HG02642 (cell line): ENCODE data around the gene DENND4A.
"Not testable (repeated sequence)": the region's sequence is repeated elsewhere in the genome, so short reads cannot be mapped to it uniquely, and the experiment has no call there.

Experiments
- ATAC-seq: cut with Tn5 transposase; IDR thresholded peaks from one replicate; pipeline ENCODE4 v1.9.1; 2021; ENCODE audit warnings: mild to moderate bottlenecking; ENCODE audit not compliant: unreplicated experiment, poor library complexity

Gene DENND4A

DNA sequence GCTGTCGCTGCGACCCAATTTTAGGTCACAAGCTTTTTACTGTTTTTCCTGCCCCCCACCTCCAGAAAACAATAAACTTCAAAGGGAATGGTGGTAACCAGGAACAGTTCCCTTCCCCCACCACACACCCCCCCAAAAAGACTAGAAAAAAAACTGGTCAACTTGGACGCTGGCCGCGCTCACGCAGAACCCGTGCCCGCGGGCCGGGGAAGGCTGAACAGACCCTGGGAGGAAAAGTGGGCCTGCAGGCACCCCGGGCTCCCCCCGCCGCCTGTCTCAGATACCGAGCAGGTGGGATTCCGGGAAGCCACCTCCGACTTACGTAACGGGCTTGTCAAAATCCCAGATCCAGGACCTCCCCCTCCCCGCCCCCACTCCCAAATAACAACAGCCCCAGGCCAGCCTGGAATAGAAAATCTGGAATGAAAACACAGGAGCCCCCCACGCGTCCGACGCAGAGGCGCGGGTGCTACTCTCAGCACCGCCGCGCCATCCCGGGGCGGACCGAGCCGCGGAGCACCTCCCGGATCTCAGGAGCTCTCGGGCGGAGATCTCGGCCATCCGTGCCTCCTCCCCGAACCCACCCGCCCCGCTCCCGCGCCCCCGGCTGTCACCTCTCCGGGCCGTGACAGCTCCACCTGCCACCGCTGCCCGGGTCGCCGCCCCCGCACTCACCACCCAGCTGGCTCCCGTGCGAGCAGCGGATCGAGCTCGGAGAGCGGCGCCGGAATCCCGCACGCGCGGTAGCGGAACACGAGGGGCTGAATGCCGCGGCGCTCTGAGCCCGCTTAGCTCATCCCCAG lies 557 bp downstream of the DENND4A start:
- ATAC-seq = peak; percentile 1

DNA sequence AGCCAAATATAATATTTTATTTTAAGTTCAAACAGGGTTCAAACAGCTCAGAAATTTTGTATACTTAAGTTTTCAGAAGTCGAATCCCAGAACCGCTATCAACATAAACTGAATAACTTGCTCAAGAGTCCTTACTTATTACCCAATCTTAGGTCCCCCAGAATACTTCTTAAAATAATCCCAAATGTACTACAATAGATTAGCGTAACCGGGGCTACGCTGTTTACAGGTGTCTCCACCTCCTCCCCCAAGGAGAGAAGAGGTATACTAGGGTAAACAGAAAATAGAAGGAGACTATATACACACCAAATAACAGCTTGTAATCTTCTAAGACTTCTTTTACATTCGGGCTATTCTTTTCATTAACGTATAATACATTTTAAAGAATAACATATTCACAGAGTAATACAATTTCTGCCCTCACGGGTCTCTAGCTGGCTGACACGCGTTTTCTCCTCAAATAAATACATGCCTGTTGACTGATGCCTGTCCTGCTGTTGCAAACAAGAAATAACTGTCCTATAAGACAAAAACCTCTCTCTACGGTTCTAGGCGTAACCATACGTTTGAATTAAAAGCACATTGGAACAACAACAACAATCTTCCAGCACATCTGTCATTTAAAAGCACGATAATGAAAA lies 1.3 kb downstream of the DENND4A start:
- no peak for ATAC-seq

DNA sequence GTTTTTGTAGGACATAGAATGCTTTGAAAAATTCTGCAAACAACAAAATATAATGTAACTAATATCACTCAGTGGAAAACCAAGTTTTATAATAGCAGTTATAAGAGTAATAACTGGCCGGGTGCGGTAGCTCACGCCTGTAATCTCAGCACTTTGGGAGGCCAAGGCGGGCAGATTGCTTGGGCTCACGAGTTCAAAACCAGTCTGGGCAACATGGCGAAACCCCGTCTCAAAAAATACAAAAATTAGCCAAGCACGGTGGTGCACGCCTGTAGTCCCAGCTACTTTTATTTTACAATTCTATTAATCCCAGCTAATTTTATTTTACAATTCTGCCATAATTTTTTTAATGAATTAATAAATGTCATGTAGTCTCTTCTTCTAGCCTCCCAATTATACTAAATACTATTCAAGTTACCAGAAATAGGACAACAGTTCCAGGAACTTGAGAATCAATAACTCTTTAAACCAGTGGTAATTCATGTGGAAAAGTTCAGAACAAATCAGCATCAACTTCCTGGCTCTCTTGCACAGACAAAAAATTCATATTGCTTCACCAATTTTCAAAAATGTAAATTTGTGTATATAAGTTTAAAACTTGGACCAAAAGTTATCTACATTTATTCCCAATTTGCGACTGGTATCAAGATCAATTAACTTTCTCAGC lies 2.2 kb downstream of the DENND4A start:
- ATAC-seq = no peak

DNA sequence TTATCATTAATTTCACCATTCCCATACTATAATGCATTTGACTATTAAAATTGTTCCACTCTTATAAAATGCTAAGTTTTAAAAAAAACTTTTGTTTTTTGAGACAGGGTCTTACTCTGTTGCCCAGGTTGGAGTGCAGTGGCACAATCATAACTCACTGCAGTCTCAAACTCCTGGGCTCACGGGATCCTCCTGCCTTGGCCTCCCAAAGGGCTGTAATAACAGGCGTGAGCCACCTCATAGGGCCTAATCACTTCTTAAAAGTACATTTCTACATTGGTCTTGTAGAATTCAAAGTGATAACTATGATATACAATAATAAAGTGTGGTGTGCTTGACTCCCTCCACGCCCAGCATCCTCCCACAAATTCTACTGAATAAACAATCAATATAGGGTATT lies 3.0 kb downstream of the DENND4A start:
- ATAC-seq = no peak

DNA sequence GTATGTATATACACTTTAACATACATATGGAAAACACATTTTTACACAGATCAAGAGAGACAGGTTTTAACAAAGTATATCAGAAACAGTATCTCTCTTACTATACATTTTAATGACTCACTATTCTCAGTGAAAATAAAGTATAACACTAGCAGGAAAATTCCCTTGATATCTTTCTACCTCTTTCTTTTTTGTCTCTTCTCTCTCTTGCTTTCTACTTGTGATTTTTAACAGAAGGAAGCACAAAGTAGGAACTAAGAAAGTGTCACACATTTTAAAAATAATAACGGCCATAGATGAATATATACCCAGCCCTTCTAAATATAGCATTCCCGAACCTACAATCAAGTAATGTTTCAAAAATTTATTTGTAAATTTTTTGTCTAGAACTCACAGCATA lies 4.8 kb downstream of the DENND4A start:
- ATAC-seq = no peak

DNA sequence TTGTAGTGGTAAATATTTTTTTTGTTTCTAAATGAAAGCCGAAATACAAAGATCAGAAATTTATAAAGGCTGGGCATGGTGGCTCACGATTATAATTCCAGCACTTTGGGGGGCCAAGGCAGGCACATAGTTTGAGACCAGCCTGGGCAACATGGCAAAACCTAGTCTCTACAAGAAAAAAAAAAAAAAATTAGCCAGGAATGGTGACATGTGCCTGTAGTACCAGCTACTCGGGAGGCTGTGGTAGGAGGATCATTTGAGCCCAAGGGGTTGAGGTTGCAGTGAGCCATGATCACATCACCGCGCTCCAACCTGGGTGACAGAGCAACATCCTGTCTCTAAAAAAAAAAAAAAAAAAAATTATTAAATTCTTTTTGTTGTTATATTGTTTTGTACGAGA lies 6.9 kb downstream of the DENND4A start:
- no peak for ATAC-seq

DNA sequence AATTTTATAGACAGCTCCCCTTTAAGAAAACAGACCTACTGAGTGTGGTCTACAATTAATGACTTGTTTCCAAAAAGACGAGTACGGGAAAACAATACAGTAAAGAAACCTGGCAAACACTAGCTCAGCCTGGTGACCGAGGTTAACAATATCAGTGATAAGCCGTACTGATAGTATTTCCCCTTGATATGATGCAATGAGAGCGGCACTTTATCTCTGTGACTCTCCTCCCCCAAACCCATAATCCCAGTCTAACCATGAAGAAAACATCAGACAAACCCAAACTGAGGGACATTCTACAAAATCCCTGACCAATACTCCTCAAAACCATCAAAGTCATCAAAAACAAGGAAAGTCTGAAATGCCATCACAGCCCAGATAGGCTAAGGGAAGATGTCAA lies 8.2 kb downstream of the DENND4A start:
- ATAC-seq = no peak

DNA sequence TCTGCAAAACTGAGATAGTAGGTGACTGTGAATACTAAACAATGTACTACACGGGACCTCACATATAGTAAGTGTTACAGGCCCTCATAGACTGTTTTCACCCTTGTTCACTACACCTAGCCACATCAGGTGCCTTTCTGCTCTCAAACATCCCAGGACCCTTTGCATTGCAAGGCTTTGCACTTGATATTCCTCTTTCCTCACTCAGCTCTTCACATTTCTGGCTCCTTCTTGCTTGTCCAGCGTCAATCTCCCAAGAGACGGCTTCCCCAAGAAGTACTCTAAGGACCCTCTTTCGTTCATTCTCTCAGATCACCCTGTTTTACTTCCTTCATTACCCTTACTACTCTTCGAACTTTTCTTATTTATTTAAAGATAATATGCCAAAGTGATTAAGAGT lies 10.0 kb downstream of the DENND4A start:
- no peak for ATAC-seq

DNA sequence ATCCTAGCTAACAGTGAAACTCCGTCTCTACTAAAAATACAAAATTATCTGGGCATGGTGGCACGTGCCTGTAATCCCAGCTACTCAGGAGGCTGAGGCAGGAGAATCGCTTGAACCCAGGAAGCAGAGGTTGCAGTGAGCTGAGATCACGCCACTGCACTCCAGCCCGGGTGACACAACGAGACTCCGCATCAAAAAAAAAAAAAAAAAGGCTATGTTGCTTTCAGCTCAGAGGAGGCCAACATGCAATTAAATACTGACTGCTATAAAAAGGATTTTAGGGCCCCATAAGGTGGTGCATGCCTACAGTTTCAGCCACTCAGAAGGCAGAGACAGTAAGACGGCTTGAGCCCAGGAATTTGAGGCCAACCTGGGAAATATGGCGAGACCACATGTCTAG lies 13.4 kb downstream of the DENND4A start:
- ATAC-seq = not testable (repeated sequence)

DNA sequence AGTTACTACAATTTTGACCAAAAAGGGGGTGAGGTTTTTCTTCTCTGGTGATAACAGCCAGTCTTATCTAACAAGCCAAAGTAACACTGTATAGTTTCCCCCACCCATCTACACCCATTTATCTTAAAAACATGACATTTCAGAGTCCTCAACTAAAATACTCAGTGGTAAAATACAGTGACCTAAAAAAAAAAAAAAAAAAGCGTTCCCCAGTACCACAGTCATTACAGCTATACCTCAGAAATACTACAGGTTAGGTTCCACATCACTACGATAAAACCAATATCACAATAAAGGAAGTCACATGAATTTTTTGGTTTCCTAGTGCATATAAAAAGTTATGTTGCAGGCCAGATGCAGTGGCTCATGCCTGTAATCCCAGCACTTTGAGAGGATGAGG lies 13.8 kb downstream of the DENND4A start:
- no peak for ATAC-seq

DNA sequence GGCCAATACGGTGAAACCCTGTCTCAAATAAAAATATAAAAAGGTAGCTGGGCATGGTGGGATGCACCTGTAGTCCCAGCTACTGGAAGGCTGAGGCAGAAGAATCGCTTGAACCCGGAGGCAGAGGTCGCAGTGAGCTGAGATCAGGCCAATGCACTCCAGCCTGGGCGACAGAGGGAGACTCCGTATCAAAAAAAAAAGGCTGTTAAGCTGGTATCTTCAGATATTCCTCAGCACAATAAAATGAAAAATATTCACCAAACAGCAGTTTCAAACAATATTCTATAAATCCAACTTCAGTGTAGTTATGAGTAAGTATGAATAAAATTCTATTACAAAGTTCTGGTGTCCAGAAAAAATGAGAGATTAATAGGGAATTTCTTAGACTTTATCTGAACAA lies 14.2 kb downstream of the DENND4A start:
- no peak for ATAC-seq

DNA sequence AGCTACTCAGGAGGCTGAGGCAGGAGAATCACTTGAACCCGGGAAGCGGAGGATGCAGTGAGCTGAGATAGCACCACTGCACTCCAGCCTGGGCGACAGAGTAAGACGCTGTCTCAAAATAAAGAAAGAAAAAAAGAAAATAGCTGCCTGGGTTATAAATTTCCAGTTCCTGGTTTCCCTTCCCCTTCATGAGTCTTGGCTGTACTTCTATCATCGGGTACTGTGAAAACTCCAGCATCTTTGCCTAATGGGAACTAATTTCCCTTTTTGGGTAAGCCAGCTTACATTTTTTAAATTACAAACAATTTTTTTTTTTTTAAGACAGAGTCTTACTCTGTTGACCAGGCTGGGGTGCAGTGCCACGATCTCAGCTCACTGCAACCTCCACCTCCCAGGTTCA lies 15.0 kb downstream of the DENND4A start:
- ATAC-seq = no peak

DNA sequence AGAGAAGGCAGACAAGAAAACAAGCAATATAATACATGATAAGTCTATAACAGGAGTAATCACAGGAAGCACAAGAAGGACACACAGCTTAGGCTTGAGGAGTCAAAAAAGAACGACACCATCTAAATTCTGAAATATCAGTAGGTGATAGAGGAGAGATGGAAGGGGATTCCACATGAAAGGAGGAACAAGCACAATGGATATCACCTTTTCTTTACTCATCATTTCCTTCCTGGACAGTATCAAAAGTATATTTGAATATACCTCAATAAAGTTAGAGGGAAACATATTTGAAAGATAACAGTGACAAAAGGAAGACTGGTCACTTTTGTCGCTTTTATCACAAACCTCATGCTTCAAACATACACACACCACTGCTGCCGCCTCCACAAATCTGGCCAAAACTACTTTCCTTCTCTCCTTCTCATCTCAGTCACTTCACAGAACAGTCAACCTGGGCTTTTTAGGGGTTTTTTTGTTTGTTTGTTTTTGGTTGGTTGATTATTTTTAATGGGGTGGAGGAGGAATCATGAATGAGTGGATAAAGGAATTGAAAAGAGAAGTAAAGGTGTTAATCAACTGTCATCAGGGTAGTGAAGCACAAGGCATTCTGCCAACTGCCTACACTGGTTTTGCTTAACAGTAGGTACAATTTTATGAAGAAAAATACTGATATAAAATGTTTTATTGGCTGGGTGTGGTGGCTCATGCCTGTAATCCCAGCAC lies 18.5 kb downstream of the DENND4A start:
- peak; percentile 62 for ATAC-seq

DNA sequence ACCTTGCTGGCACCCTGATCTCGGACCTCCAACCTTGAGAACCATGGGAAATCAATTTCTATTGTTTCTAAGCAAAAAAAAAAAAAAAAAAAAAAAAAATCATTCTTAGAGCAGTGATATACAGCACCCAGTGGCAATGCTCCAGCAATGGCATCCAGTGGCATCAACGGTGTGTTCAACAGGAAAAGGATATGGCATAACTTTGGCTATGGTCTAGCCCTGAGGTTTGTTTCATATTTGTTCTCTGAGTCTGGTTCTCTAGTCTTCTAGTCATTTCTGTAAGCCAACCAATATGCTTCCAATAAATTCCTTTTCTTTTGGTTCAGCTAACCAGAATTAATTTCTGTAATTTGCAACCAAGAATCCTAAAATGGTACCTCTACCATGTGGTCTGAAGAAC lies 19.2 kb downstream of the DENND4A start:
- ATAC-seq = no peak

DNA sequence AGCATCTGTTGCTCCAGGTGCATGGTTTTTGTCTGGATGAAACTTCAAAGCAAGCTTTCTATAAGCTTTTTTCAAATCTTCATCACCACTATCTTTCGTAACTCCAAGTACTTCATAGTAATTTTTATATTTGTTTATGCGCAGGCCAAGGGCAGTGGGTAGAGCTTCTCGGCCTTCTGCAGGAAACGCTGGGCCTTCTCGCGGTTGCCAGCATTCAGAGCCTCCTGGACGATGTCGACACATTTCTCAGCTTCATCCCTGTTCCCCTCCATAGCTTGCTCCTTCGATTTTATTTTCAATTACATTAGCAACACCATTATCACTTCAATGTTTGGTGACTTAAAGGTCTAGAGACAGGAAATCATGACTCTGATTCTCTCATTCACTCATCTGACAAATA lies 20.2 kb downstream of the DENND4A start:
- no peak for ATAC-seq

DNA sequence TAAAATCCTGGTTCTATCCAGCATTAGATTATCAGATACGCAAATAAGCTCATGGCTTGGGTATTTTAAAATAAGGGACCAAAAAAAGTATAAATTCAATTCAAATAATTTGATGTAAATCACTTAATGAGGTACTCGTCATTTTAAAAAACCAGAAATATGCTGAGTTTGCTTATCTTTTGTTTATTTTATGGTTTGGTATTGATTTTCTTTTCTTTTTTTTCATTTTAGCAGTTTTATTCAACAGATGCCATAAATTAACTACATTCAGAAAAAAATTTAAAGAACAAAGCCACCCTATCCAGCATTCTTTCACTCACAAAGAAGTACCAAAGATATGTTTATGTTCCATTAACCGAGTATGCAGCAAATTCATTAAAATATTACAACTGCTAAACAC lies 22.6 kb downstream of the DENND4A start:
- no peak for ATAC-seq

DNA sequence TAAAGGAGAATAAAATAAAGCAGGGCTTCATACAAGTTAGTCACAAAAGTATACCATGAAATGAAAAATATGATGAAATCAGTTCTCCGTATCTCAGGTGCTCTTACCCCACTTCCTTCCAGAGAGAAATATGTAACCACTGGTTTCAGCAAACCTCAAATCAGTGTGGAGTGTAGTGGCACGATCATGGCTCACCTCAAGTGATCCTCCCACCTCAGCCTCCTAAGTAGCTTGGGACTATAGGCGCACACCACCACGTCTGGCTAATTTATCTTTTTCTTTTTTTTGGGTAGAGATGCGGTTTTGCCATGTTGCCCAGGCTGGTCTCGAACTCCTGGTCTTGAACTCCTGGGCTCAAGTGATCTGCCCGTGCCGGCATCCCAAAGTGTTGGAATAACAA lies 24.2 kb downstream of the DENND4A start:
- no peak for ATAC-seq

DNA sequence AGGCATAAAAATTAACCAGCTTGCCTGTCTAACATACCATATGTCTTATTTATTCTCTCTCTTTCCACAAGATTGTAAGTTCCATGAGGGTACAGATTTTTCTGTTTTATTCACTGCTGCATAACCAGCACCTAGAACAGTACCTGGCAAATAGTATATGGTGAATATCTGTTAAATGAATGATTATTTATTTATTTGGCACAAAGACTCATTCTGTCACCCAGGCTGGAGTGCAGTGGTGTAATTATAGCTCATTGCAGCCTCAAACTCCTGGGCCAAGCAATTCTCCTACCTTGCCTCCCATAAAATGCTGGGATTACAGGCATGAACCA lies 24.9 kb downstream of the DENND4A start:
- no peak for ATAC-seq

DNA sequence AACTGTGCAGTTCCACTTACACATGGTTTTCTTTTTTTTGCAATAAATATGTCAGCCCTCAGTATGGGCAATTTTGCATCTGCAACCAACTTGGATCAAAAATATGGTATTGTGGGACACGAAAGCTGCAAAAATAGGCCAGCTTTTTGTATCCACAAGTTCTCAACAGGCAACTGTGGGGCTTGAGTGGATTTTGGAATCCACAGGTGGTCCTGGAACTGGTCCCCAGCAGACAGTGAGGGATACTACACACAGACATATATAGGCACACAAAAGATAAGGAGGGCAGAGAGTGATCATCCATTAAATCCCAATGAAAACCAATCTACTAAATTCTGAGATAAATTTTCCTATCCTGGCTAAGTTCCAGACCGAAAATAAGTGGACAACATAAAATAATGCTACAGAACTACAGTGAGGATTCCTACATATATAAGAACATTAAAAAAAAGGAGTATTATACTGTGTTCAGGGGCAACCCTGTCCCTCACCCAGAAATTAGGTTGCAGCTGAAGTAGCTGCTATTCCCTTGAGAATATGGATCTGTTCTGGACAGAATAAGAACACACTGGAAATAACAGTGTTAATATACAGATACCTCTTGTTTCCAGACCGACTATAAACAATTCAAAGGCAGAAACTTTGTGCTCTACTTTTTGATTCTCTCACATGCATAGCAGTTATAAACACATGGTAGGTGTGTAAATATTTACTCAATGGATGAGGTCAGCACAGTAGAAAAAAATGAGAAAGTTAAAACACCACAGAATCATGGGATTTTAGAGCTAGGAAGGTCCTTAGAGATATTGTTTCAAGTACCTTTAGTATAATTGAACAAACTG lies 25.4 kb downstream of the DENND4A start:
- no peak for ATAC-seq

DNA sequence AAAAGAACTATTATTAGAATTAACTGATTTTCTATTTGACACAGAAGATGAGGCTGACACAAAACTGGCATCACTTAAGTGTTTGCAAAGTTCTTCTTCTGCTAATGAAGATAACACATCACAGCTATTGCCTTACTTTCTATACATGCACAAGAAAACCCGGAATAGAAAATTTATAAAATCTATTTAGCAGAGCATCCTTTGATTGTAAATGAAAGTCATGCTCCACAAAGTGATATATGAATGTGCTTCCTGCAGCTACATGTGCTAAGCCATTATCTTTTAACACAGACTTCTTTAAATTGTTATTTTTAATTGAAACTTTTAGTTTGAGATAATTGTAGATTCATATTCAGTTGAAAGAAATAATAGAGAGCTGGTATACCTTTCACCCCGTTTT lies 27.0 kb downstream of the DENND4A start:
- ATAC-seq = no peak
